ENCODE results near the gene SLC7A11. TPM values are rescaled to one million over a fixed set of nuclear protein-coding genes. Genes with fewer than 3 reads are reported as not detected.

SLC7A11 gene
- total RNA-seq, 4 donors from 2014 or later: 0.61 to 5.1 TPM; not detected in 2

DNA sequence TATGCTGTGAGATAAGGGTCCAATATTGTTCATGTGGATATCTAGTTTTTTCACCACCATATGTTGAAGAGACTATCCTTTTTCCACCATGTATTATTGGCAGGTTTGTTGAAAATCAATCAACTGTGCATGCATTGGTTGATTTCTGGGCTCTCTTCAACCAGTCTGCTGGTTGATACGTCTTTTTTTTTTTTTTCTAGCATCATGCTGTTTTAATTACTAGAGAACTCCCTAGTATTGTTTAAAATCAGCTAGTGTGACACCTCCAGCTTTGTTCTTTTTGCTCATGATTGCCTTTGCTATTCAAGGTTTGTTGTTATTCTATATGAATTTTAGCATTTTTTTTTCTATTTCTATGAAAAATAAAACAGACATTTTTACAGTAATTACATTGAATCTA is 123.9 kb downstream of the SLC7A11 start:
- Histone ChIP-seq H3K4me1 (no peaks in the 10 kb centered on the region), H3K27ac (no peak overlapping the region), H3K9me3 (peaks cover 0 to 3% of the 10 kb centered on the region in 2 donors), H3K4me3 (no peak overlapping the region), H3K27me3 (no peaks in the 10 kb centered on the region), H3K36me3 (no peaks in the 10 kb centered on the region)
- DNase-seq: no peak
- TF ChIP-seq POLR2A (IDR thresholded peaks at IDR 0.05): no peak
- TF ChIP-seq, protein P1, sequence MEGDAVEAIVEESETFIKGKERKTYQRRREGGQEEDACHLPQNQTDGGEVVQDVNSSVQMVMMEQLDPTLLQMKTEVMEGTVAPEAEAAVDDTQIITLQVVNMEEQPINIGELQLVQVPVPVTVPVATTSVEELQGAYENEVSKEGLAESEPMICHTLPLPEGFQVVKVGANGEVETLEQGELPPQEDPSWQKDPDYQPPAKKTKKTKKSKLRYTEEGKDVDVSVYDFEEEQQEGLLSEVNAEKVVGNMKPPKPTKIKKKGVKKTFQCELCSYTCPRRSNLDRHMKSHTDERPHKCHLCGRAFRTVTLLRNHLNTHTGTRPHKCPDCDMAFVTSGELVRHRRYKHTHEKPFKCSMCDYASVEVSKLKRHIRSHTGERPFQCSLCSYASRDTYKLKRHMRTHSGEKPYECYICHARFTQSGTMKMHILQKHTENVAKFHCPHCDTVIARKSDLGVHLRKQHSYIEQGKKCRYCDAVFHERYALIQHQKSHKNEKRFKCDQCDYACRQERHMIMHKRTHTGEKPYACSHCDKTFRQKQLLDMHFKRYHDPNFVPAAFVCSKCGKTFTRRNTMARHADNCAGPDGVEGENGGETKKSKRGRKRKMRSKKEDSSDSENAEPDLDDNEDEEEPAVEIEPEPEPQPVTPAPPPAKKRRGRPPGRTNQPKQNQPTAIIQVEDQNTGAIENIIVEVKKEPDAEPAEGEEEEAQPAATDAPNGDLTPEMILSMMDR (IDR thresholded peaks at IDR 0.05): no peak
- intact Hi-C loops (cut with DNase I; ENCODE audit: low total_unique reads): no loop called here

DNA sequence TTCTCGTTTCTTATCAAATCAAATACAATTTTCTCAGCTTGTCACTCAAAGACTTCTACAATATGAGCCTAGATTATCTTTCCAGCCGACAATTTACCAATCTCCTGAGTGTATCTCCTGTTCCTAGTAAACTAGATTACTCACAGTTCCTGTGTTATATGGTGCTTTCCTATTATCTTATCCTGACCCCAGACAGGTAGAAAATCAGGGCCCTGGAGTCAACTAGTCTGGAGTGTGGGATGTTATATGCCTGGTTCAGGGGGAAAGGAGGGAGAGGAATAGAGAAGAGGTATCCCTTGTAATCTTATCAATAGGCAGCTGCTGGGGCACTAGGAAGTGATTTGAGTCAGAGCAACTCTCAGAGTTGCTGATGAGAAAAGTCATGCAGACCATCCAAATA is 127.1 kb downstream of the SLC7A11 start:
- intact Hi-C loops (cut with DNase I; ENCODE audit: low total_unique reads): no loop called here
- no peaks in the 10 kb centered on the region for H3K27me3 ChIP-seq

DNA sequence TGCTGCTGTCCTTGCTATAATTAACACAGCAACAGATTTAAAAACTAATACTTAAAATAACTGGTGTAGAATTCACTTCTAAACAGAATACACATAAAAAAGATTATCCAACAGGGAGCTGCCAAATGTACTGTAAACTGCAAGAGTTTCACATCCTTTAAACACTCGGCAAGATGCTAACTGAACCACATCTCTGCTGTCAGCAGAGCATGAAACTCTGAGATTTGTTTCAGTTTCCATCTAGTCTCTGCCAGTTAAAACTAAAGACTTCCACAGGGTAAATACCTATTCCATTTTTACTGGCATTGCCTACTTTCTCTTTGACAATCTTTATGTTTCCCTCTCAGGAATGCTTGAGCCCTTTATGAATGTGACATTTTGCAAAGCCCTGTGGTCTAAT is 127.7 kb downstream of the SLC7A11 start:
- Histone ChIP-seq H3K9me3 (no peaks in the 10 kb centered on the region), H3K27ac (no peak overlapping the region), H3K4me3 (no peak overlapping the region), H3K4me1 (no peaks in the 10 kb centered on the region), H3K36me3 (no peaks in the 10 kb centered on the region), H3K27me3 (no peaks in the 10 kb centered on the region)
- DNase-seq: no peak
- intact Hi-C loops (cut with DNase I; ENCODE audit: low total_unique reads): no loop called here
- no peak for TF ChIP-seq POLR2A (IDR thresholded peaks at IDR 0.05)
- TF ChIP-seq, protein P1 (IDR thresholded peaks at IDR 0.05): no peak

More for the DNA sequence above, 127.1 kb downstream of the SLC7A11 start:
- Histone ChIP-seq H3K9me3 (no peaks in the 10 kb centered on the region), H3K27ac (no peak overlapping the region), H3K4me3 (no peak overlapping the region), H3K4me1 (no peaks in the 10 kb centered on the region), H3K36me3 (no peaks in the 10 kb centered on the region)
- TF ChIP-seq, protein P1 (IDR thresholded peaks at IDR 0.05): no peak
- no peak for TF ChIP-seq POLR2A (IDR thresholded peaks at IDR 0.05)
- DNase-seq: no peak

Data from uterus (tissue), 4 donors.